SU-DHL-6 (cell line): ENCODE measurements around the gene OPN1MW3.
"Not testable (repeated sequence)": the region's sequence is repeated elsewhere in the genome, so short reads cannot be mapped to it uniquely, and the experiment has no call there.

ENCODE experiments used
- H2AFZ ChIP-seq: fragments of 200-600 bp; sonication (generic); 2 replicates; pipeline ENCODE4 v1.6.1; 2014; ENCODE audit warnings: low read depth, mild to moderate bottlenecking, moderate library complexity, mixed read lengths, antibody characterized with exemption, low read length; ENCODE audit not compliant: severe bottlenecking
- H3F3A ChIP-seq: fragments of 200-600 bp; shearing (Covaris generic); 2 replicates; pipeline ENCODE4 v1.6.0; 2016; ENCODE audit warnings: antibody characterized with exemption, mild to moderate bottlenecking; ENCODE audit not compliant: insufficient read depth
- H3K27ac ChIP-seq: fragments of 200-600 bp; sonication (generic); 2 replicates; pipeline ENCODE4 v1.5.1; 2016; ENCODE audit warnings: low read depth, mild to moderate bottlenecking, low read length, moderate library complexity, mixed read lengths
- H3K27me3 ChIP-seq: fragments of 200-600 bp; sonication (generic), shearing (Covaris generic); 2 replicates; pipeline ENCODE4 v1.6.0; 2014; ENCODE audit warnings: mild to moderate bottlenecking, low read length
- H3K36me3 ChIP-seq: fragments of 200-600 bp; sonication (generic); 2 replicates; pipeline ENCODE4 v1.6.1; 2014; ENCODE audit warnings: mild to moderate bottlenecking, low read length, mixed read lengths
- H3K4me2 ChIP-seq: fragments of 300-600, 200-600 bp; shearing (Covaris generic), sonication (generic); 2 replicates; pipeline ENCODE4 v1.6.0; 2014; ENCODE audit warnings: low read length, low read depth, mild to moderate bottlenecking; ENCODE audit not compliant: poor library complexity, severe bottlenecking
- H3K4me3 ChIP-seq: fragments of 200-600 bp; sonication (generic); 2 replicates; pipeline ENCODE4 v1.5.1; 2014; ENCODE audit warnings: antibody characterized with exemption, low read length, mild to moderate bottlenecking, mixed read lengths; ENCODE audit not compliant: insufficient read depth, poor library complexity, severe bottlenecking
- H3K79me2 ChIP-seq: fragments of 200-600 bp; sonication (generic); 2 replicates; pipeline ENCODE4 v1.6.1; 2014; ENCODE audit warnings: mild to moderate bottlenecking, low read length, moderate library complexity; ENCODE audit not compliant: insufficient read depth
- H3K9ac ChIP-seq: fragments of 200-600 bp; sonication (generic); 2 replicates; pipeline ENCODE4 v1.7.0; 2014; ENCODE audit warnings: mild to moderate bottlenecking, low read length
- H3K9me2 ChIP-seq: fragments of 200-600 bp; sonication (generic); replicated peaks from 2 replicates; pipeline ENCODE4 v1.6.1; 2014; ENCODE audit warnings: low read length; ENCODE audit not compliant: insufficient read depth
- H3K9me3 ChIP-seq: fragments of 200-600 bp; sonication (generic); 2 replicates; pipeline ENCODE4 v1.6.1; 2014; ENCODE audit warnings: low read length, mixed read lengths; ENCODE audit not compliant: insufficient read depth
- H4K20me1 ChIP-seq: fragments of 200-600 bp; sonication (generic); 2 replicates; pipeline ENCODE4 v1.6.1; 2014; ENCODE audit warnings: low read depth, mild to moderate bottlenecking, antibody characterized with exemption, low read length, moderate library complexity, mixed read lengths

Gene OPN1MW3

GRCh38 chrX:154233620-154234019 lies 23.8 kb upstream of the OPN1MW3 start:
- not testable (repeated sequence) for H3K36me3 ChIP-seq

GRCh38 chrX:154238939-154239559 lies 18.3 kb upstream of the OPN1MW3 start:
- H3K27me3 ChIP-seq, H3F3A ChIP-seq, H3K36me3 ChIP-seq, H3K9me3 ChIP-seq, H2AFZ ChIP-seq, H3K79me2 ChIP-seq, H3K4me3 ChIP-seq, H3K4me2 ChIP-seq, H3K27ac ChIP-seq, H3K9ac ChIP-seq, H3K9me2 ChIP-seq, H4K20me1 ChIP-seq: not testable (repeated sequence)

More at GRCh38 chrX:154233620-154234019, 23.8 kb upstream of the OPN1MW3 start:
- not testable (repeated sequence) for H3K27me3 ChIP-seq, H3K9me2 ChIP-seq, H3K9ac ChIP-seq, H2AFZ ChIP-seq, H3K9me3 ChIP-seq, H4K20me1 ChIP-seq, H3K27ac ChIP-seq, H3K79me2 ChIP-seq, H3F3A ChIP-seq, H3K4me3 ChIP-seq, H3K4me2 ChIP-seq

GRCh38 chrX:154239982-154240503 lies 17.3 kb upstream of the OPN1MW3 start:
- not testable (repeated sequence) for H3K36me3 ChIP-seq, H3K27ac ChIP-seq, H3F3A ChIP-seq, H3K9ac ChIP-seq, H3K27me3 ChIP-seq, H4K20me1 ChIP-seq, H3K9me2 ChIP-seq, H3K4me2 ChIP-seq, H3K4me3 ChIP-seq, H3K79me2 ChIP-seq, H3K9me3 ChIP-seq, H2AFZ ChIP-seq

- H3K4me2 ChIP-seq, H3F3A ChIP-seq, H3K27ac ChIP-seq, H3K27me3 ChIP-seq, H3K79me2 ChIP-seq, H3K9me3 ChIP-seq, H2AFZ ChIP-seq, H3K9me2 ChIP-seq, H3K36me3 ChIP-seq, H3K4me3 ChIP-seq, H4K20me1 ChIP-seq, H3K9ac ChIP-seq: not testable (repeated sequence)
These were observed 9.9 kb upstream of the OPN1MW3 start for GRCh38 chrX:154247377-154248045.

- H2AFZ ChIP-seq, H3K79me2 ChIP-seq, H3K9me3 ChIP-seq, H3K27me3 ChIP-seq, H3K27ac ChIP-seq, H3K36me3 ChIP-seq, H4K20me1 ChIP-seq, H3K9ac ChIP-seq, H3K4me3 ChIP-seq, H3K4me2 ChIP-seq, H3K9me2 ChIP-seq, H3F3A ChIP-seq: not testable (repeated sequence)
These were observed 9.3 kb upstream of the OPN1MW3 start for GRCh38 chrX:154248076-154248475.

- not testable (repeated sequence) for H3K4me2 ChIP-seq, H2AFZ ChIP-seq, H3K9me3 ChIP-seq, H3K9me2 ChIP-seq, H3K27me3 ChIP-seq, H3K4me3 ChIP-seq, H3K36me3 ChIP-seq, H3F3A ChIP-seq, H3K9ac ChIP-seq, H4K20me1 ChIP-seq, H3K79me2 ChIP-seq, H3K27ac ChIP-seq
These were observed 1.3 kb downstream of the OPN1MW3 start for GRCh38 chrX:154258711-154259110.

- not testable (repeated sequence) for H3K27ac ChIP-seq, H3K4me2 ChIP-seq, H2AFZ ChIP-seq, H3K36me3 ChIP-seq, H4K20me1 ChIP-seq, H3K9me2 ChIP-seq, H3K4me3 ChIP-seq, H3K27me3 ChIP-seq, H3K9ac ChIP-seq, H3K79me2 ChIP-seq, H3F3A ChIP-seq, H3K9me3 ChIP-seq
These were observed 5.7 kb downstream of the OPN1MW3 start for GRCh38 chrX:154263072-154263471.

GRCh38 chrX:154269245-154269644 lies 11.9 kb downstream of the OPN1MW3 start:
- not testable (repeated sequence) for H3K36me3 ChIP-seq, H4K20me1 ChIP-seq, H3K9me2 ChIP-seq

More at GRCh38 chrX:154269245-154269644, 11.9 kb downstream of the OPN1MW3 start:
- not testable (repeated sequence) for H3K9ac ChIP-seq, H3K4me2 ChIP-seq, H3K79me2 ChIP-seq, H2AFZ ChIP-seq, H3K4me3 ChIP-seq, H3K27me3 ChIP-seq, H3K27ac ChIP-seq, H3F3A ChIP-seq, H3K9me3 ChIP-seq
